Coronary artery (tissue), 2 donors: ENCODE data around the gene STAT5A.

Experiments used
- DNase-seq: peaks from one replicate; pipeline ENCODE4 v3.0.0-alpha.2; 2017; ENCODE audit warnings: low spot score
- H3K27ac ChIP-seq, 2 donors: fragments of 200-600 bp; sonication (generic); one replicate each; pipeline ENCODE4 v1.5.1; 2016 to 2019
- H3K4me3 ChIP-seq: fragments of 200-600 bp; sonication (generic); 2 replicates; pipeline ENCODE4 v1.5.1; 2016; ENCODE audit warnings: mild to moderate bottlenecking, moderate library complexity
- CTCF ChIP-seq: fragments of 200-600 bp; sonication (generic); IDR thresholded peaks from one replicate; pipeline ENCODE4 v1.5.1; 2019; ENCODE audit warnings: antibody characterized with exemption

The STAT5A gene

GRCh38 chr17:42310787-42311215 lies 22.5 kb downstream of the STAT5A start:
- Histone ChIP-seq H3K4me3 (no peak overlapping the region), H3K27ac (peak overlapping the region; percentile 72 to 86)
- no peak for DNase-seq
- no peak for TF ChIP-seq CTCF

- peak overlapping the region; percentile 44 for H3K4me3 ChIP-seq
- H3K27ac ChIP-seq, result peak overlapping the region; percentile 72 to 86
- TF ChIP-seq CTCF, result no peak
- DNase-seq, result peak; percentile 90
Observed at GRCh38 chr17:42311240-42312034, 23.1 kb downstream of the STAT5A start.

GRCh38 chr17:42312035-42312284 lies 23.7 kb downstream of the STAT5A start:
- TF ChIP-seq CTCF, result no peak
- H3K4me3 ChIP-seq, result peak overlapping the region; percentile 44
- peak overlapping the region; percentile 72 to 86 for H3K27ac ChIP-seq
- no peak for DNase-seq

- TF ChIP-seq CTCF, result peak; percentile 36
- Histone ChIP-seq H3K4me3 (peak overlapping the region; percentile 44), H3K27ac (peak overlapping the region; percentile 72 to 86)
- peak; percentile 88 for DNase-seq
Observed at GRCh38 chr17:42312285-42313130, 24.2 kb downstream of the STAT5A start.

GRCh38 chr17:42313389-42313772 lies 25.1 kb downstream of the STAT5A start:
- no peak for DNase-seq
- no peak for TF ChIP-seq CTCF
- H3K4me3 ChIP-seq, result no peak overlapping the region
- no peak overlapping the region for H3K27ac ChIP-seq

- H3K4me3 ChIP-seq, result no peak overlapping the region
Observed at GRCh38 chr17:42313773-42314566, 25.7 kb downstream of the STAT5A start.

More at GRCh38 chr17:42313773-42314566, 25.7 kb downstream of the STAT5A start:
- no peak for DNase-seq
- peak overlapping the region in 1 of 2 donors; percentile 6 for H3K27ac ChIP-seq
- TF ChIP-seq CTCF, result no peak
